GM13977 (cell line): ENCODE measurements around the gene NCAN.

Experiments
- DNase-seq: peaks from one replicate; pipeline ENCODE4 v3.0.0; 2012; ENCODE audit warnings: low spot score
- in situ Hi-C: fragments of 300-500 bp; cut with MboI; formaldehyde crosslinking; loops from one replicate; pipeline ENCODE4 v1.12.0; 2022; ENCODE audit warnings: low sequenced_read_pairs, low pct_unique_long_range_greater_than_20kb, mixed read lengths, inconsistent platforms; ENCODE audit not compliant: unreplicated experiment
- TF ChIP-seq, protein P1 (sequence below): IDR thresholded peaks from 2 replicates; pipeline ENCODE4 v1.5.1; 2012; ENCODE audit warnings: mild to moderate bottlenecking, control low read depth; ENCODE audit not compliant: insufficient read depth; ENCODE audit errors: extremely low read depth, missing control alignments

NCAN gene

DNA sequence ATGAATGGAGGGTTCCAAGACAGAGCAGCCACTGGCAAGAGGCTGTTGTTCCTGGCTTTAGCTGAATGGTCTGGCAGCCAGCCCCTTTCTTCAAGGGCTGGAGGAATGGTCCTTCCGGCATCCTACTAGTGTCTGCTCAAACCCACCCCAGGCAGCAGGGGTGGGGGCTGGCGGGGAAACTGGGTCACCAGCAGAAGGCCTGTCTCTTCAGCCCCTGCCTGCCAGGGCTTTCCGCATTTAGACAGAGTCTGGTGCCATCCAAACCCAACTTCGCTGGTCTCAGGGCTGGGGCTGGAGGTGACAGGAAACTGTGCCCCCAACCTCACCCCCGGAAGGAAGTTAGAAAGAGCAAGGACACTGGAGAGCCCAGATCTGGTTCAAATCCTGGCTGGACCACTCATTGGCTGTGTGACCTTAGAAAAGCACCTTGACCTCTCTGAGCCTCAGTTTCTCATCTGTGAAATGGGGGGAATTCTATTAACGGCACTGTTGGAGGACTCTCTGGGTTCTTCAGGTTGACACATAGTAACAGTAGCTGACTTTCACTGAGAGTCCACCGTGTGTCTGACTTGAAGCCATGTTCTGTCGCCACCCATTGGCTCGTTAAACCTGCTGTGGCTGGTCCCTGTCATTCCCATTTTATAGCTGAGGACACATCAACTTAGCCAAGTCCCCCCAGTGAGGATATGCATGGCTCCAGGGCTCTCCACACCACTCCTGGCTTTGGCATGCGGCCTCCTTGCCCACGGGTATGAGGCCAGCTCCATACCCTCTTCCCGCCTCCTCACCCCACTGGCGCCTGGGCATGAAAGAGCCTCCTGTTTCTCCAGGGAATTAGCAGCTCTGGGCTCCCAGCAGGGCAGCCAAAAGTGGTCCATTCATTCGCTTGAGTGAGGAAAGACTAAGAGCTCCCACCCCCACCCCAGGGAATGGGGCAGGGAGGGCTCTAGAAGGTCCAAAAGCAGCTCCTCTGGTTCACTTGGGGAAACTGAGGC, 6.0 kb upstream of the NCAN start:
- no peak for DNase-seq
- TF ChIP-seq, protein P1, sequence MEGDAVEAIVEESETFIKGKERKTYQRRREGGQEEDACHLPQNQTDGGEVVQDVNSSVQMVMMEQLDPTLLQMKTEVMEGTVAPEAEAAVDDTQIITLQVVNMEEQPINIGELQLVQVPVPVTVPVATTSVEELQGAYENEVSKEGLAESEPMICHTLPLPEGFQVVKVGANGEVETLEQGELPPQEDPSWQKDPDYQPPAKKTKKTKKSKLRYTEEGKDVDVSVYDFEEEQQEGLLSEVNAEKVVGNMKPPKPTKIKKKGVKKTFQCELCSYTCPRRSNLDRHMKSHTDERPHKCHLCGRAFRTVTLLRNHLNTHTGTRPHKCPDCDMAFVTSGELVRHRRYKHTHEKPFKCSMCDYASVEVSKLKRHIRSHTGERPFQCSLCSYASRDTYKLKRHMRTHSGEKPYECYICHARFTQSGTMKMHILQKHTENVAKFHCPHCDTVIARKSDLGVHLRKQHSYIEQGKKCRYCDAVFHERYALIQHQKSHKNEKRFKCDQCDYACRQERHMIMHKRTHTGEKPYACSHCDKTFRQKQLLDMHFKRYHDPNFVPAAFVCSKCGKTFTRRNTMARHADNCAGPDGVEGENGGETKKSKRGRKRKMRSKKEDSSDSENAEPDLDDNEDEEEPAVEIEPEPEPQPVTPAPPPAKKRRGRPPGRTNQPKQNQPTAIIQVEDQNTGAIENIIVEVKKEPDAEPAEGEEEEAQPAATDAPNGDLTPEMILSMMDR, result no peak
- in situ Hi-C loops, result no loop called here

DNA sequence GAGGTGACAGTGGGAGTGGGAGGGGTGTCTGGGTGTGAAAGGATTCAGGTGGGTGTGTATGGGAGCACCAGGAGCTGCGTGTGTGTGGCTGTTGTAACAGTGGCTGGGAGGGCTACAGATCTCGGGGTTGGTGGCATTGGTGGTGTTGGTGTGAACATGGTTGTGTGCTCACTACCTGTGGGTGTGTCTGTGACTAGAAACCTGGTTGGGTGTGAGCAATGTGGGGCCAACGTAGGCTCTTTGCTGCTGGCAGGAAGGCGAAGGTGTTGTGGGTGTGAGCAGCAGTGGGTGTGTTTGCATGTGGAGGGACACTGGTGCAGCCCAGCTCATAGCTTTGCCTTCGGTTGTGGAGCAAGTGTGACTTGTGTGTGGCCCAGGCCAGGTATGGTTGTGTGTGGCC, 4.8 kb upstream of the NCAN start:
- in situ Hi-C loops, result no loop called here
- TF ChIP-seq, protein P1, result no peak

DNA sequence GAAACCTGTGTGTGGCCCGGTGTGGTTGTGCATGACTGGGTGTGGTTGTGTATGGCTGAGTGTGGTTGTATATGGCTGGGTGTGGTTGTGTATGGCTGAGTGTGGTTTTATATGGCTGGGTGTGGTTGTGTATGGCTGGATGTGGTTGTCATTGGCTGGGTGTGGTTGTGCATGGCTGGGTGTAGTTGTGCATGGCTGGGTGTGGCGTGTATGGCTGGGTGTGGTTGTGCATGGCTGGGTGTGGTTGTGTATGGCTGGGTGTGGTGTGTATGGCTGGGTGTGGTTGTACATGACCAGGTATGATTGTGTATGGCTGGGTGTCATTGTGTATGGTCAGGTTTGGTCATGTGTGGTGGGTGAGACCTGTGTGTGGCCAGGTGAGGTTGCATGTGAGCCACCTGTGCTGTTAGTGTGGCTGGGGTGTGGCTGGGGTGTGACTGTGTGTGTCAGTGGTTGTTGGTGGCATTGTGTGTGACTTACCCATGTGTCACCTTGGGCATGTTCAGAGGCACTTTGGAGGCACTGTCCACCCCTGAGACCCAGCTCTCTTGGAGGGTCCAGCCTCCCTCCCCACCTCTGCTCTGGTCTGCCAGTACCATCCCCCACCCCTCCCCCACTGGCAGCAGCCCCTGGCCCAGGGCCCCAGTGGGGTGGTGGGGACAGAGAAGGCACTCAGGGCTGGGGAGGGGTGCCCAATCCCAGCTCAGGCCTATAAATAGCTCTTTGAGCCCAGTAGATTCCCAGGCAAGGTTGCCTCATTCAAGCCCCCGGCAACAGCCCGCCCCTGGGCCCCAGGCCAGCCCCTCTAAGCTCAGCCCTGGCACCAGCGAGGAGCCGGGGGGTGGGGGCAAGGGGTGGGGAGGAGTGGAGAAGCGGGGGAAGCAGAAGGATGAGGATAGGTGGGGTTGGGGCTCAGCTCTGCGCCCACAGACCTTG, 3.9 kb upstream of the NCAN start:
- no peak for DNase-seq
- TF ChIP-seq, protein P1, result no peak
- in situ Hi-C loops, result no loop called here

More for the DNA sequence above, 4.8 kb upstream of the NCAN start:
- DNase-seq, result no peak

DNA sequence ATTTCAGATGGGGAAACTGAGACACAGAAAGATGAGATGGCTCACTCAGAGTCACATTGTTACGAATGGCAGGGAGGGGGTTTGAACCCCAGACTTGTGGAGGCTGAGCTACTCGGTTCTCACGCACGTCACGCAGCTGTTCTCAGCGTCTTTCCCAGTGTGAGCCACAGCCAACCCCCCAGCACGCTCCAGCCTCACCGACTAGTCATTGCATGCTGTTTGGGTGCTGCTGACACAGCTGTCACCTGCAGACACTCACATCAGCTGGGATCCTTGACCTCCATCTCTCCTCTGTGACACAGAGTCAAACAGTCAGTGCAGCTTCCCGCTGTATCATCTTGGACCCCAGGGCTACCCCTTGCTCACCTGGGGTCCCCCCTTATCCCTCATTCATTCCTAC, 2.4 kb upstream of the NCAN start:
- TF ChIP-seq, protein P1, result no peak
- no peak for DNase-seq
- in situ Hi-C loops, result no loop called here

DNA sequence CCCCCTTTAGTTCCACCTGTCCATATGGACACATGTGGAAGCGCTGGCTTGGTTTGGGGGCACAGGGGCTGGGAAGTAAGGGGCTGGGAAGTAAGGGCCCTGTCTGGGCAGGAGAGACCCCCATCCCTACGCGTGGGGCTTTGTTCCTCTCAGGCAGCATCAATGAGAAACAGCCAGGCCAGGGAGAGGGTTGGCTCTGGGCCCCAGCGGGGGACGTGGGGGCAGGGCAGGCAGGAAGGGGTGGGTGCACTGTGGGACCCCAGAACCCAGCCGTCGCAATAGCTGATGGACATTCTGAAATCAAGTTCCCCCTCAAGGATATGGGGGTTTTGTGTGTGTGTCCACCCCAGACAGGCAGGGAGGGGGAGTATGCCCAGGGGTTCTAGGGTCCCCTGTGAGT, 1.2 kb downstream of the NCAN start:
- no peak for DNase-seq
- TF ChIP-seq, protein P1, result no peak
- in situ Hi-C loops, result no loop called here

DNA sequence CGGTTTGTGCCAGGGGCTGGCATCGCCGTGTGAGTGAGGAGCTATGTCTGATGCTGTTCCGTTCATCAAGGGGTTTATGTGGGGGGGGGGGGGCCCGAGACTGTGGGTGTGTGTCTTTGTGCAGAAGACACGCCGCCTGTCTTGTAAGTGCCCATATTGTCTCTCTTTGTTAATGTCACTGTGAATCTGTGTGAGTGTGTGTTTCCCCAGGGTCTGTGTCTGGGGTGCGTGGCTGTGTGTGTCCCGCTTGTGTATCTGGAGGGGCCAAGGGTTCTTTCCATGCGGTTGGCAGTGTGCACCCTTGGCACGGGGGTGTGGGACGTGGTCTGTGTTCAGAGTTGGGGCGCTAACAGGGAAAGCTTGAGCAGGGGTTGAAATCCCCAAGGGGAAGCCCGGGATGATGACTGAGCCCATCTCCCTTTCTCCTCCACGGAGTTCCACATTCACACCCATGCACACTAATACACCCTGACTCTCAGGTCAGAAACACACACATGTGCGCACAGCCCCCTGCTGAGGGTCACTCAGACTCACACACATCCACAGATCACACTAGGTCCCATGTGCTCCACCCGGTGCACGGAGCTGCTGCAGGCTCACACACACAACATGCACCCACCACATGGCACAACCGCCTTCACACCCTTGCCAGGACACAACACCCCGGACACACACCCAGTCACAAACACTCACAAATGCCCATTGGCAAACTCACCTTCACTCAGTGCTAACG, 1.8 kb downstream of the NCAN start:
- TF ChIP-seq, protein P1, result no peak

More for the DNA sequence above, 1.8 kb downstream of the NCAN start:
- no peak for DNase-seq
- in situ Hi-C loops, result no loop called here
